K562 (cell line): Measurements from ENCODE around the gene ETS2. TPM values are rescaled to one million over a fixed set of nuclear protein-coding genes. Genes with fewer than 3 reads are reported as not detected.

Experiments
- ATAC-seq: fragments of 200-7000 bp; cut with Tn5 transposase; 3 replicates; pipeline ENCODE4 v1.9.1; 2020; ENCODE audit warnings: moderate library complexity
- BruUV-seq: library from RNA; stranded (reverse); fragments of 400-500 nt; replicated peaks from 2 replicates; lab custom pipeline; 2021; lab: Mats Ljungman, UMichigan
- CTCF ChIA-PET: fragments of 300-600 bp; formaldehyde crosslinking; extraction: SDS; loops from one replicate; lab custom pipeline; 2021; ENCODE audit warnings: low intra/inter-chr PET ratio; lab: Yijun Ruan, JAX
- POLR2A ChIA-PET: fragments of 300-600, 350-650 bp; sonication (Branson Sonifier 250); formaldehyde crosslinking; extraction: SDS; loops from one replicate; lab custom pipeline; 2021; ENCODE audit warnings: antibody characterized with exemption, inconsistent platforms; lab: Yijun Ruan, JAX
- DNase-seq, 4 experiments: peaks; one replicate each; pipeline versions ENCODE4 v3.0.0 to v3.0.0-alpha.2; 2011 to 2018; ENCODE audit warnings: low spot score in 3 of 4, mixed read lengths in 3 of 4; ENCODE audit errors: extremely low read depth in 1 of 4
- FAIRE-seq: peaks from 2 replicates; lab custom pipeline; 2011; peaks lifted over from hg19 to GRCh38; lab: Jason Lieb, UNC
- H2AFZ ChIP-seq: 2 replicates; pipeline ENCODE4 v1.6.0; 2011; ENCODE audit warnings: low read depth, low read length, control low read depth, inconsistent platforms
- H3K27ac ChIP-seq: fragments of 200-600 bp; 3 replicates; pipeline ENCODE4 v1.8.0; 2011; ENCODE audit warnings: low read depth, mild to moderate bottlenecking, control low read depth, inconsistent platforms, low read length, moderate library complexity, mixed read lengths; ENCODE audit errors: extremely low read depth
- H3K27me3 ChIP-seq, 2 experiments: fragments of 300-600 bp in 1 of 2; 2 replicates in 1 of 2; 3 replicates in 1 of 2; pipeline versions ENCODE4 v1.6.0 to v1.8.0; 2011; ENCODE audit warnings: inconsistent platforms in 2 of 2, low read length in 2 of 2, mild to moderate bottlenecking in 1 of 2, mixed read lengths in 1 of 2, moderate library complexity in 1 of 2; ENCODE audit not compliant: control insufficient read depth in 2 of 2, insufficient read depth in 2 of 2
- H3K36me3 ChIP-seq: fragments of 300-600 bp; 3 replicates; pipeline ENCODE4 v1.8.0; 2011; ENCODE audit warnings: mild to moderate bottlenecking, low read length, inconsistent platforms; ENCODE audit not compliant: control insufficient read depth, insufficient read depth
- H3K4me1 ChIP-seq, 2 experiments: fragments of 200-600 bp in 1 of 2; replicated peaks in 1 of 2; 2 replicates in 1 of 2; 3 replicates in 1 of 2; pipeline versions ENCODE4 v1.5.1 to v1.8.0; 2011; ENCODE audit warnings: inconsistent platforms in 2 of 2, low read length in 2 of 2, mild to moderate bottlenecking in 1 of 2, mixed read lengths in 1 of 2, moderate library complexity in 1 of 2; ENCODE audit not compliant: control insufficient read depth in 2 of 2, insufficient read depth in 2 of 2
- H3K4me2 ChIP-seq: 2 replicates; pipeline ENCODE4 v1.6.1; 2011; ENCODE audit warnings: low read length, control low read depth, inconsistent platforms, mixed read lengths; ENCODE audit not compliant: insufficient read depth
- H3K4me3 ChIP-seq: fragments of 200-600 bp; sonication (generic), shearing (Covaris generic); 2 replicates; pipeline ENCODE4 v1.5.1; 2016; ENCODE audit warnings: control low read depth, inconsistent platforms
- H3K79me2 ChIP-seq: fragments of 200-600 bp; 3 replicates; pipeline ENCODE4 v1.8.0; 2011; ENCODE audit warnings: low read length, inconsistent platforms; ENCODE audit not compliant: control insufficient read depth, insufficient read depth
- H3K9ac ChIP-seq, 2 experiments: 2 replicates each; pipeline versions ENCODE4 v1.6.0 to v1.6.1; 2011; ENCODE audit warnings: low read depth in 2 of 2, low read length in 2 of 2, control low read depth in 1 of 2, inconsistent platforms in 1 of 2, mild to moderate bottlenecking in 1 of 2, mixed read lengths in 1 of 2; ENCODE audit not compliant: insufficient read depth in 1 of 2
- H3K9me1 ChIP-seq: one replicate; pipeline ENCODE4 v1.6.0; 2011; ENCODE audit warnings: inconsistent platforms, mild to moderate bottlenecking, low read length, moderate library complexity; ENCODE audit not compliant: control insufficient read depth, insufficient read depth
- H3K9me3 ChIP-seq: replicated peaks from 2 replicates; pipeline ENCODE4 v1.5.1; 2011; ENCODE audit warnings: low read depth, low read length, inconsistent platforms; ENCODE audit not compliant: control insufficient read depth, insufficient read depth
- H4K20me1 ChIP-seq: replicated peaks from 2 replicates; pipeline ENCODE4 v1.6.1; 2011; ENCODE audit warnings: low read length, inconsistent platforms, mixed read lengths; ENCODE audit not compliant: control insufficient read depth, insufficient read depth
- CHD2 ChIP-seq: IDR thresholded peaks from 2 replicates; pipeline ENCODE4 v1.6.1; 2011; ENCODE audit warnings: low read depth, low read length
- E2F6 ChIP-seq, 2 experiments: IDR thresholded peaks; 2 replicates each; pipeline ENCODE4 v1.6.1; 2011; ENCODE audit warnings: borderline replicate concordance in 1 of 2, control low read depth in 1 of 2, low read depth in 1 of 2, low read length in 1 of 2, mild to moderate bottlenecking in 1 of 2, mixed read lengths in 1 of 2, moderate library complexity in 1 of 2; ENCODE audit not compliant: insufficient read depth in 1 of 2, insufficient read length in 1 of 2, poor library complexity in 1 of 2, severe bottlenecking in 1 of 2; ENCODE audit errors: extremely low read depth in 1 of 2
- ETS2 ChIP-seq: IDR thresholded peaks from 2 replicates; pipeline ENCODE4 v1.6.1; 2016; ENCODE audit warnings: borderline replicate concordance, missing genetic modification characterization, mild to moderate bottlenecking, moderate library complexity, missing compliant biosample characterization; ENCODE audit not compliant: poor library complexity, severe bottlenecking
- FOXA1 ChIP-seq: fragments of 450-650 bp; IDR thresholded peaks from 2 replicates; pipeline ENCODE4 v1.6.1; 2016; ENCODE audit warnings: mild to moderate bottlenecking, borderline replicate concordance
- HBP1 ChIP-seq: fragments of 450-650 bp; formaldehyde crosslinking; IDR thresholded peaks from 2 replicates; pipeline ENCODE4 v1.4.0; 2022; ENCODE audit warnings: missing genetic modification characterization
- ID3 ChIP-seq, 2 experiments: fragments of 250-450 bp in 1 of 2; fragments of 450-650 bp in 1 of 2; sonication (Bioruptor Pico) in 1 of 2; IDR thresholded peaks; 2 replicates each; pipeline versions ENCODE4 v1.6.1 to v1.8.0; 2016 to 2021; ENCODE audit warnings: mild to moderate bottlenecking in 2 of 2, moderate library complexity in 2 of 2, missing compliant biosample characterization in 1 of 2, missing genetic modification characterization in 1 of 2
- MECOM ChIP-seq: fragments of 250-450 bp; sonication (Bioruptor Pico); IDR thresholded peaks from 2 replicates; pipeline ENCODE4 v1.8.0; 2022; ENCODE audit warnings: inconsistent platforms
- PYGO2 ChIP-seq: fragments of 450-650 bp; IDR thresholded peaks from 2 replicates; pipeline ENCODE4 v1.6.1; 2016; ENCODE audit warnings: mild to moderate bottlenecking, missing genetic modification characterization, moderate library complexity, missing compliant biosample characterization
- XRCC4 ChIP-seq: IDR thresholded peaks from one replicate; pipeline ENCODE4 v1.6.1; 2011; ENCODE audit not compliant: insufficient read depth, insufficient read length; ENCODE audit errors: extremely low read depth
- ZNF263 ChIP-seq: sonication (generic); formaldehyde crosslinking; IDR thresholded peaks from 2 replicates; pipeline ENCODE4 v1.8.0; 2022; ENCODE audit warnings: mild to moderate bottlenecking, missing genetic modification reagents, borderline replicate concordance
- ZNF76 ChIP-seq: fragments of 250-450 bp; sonication (Bioruptor Pico); IDR thresholded peaks from 2 replicates; pipeline ENCODE4 v1.4.0; 2020; ENCODE audit warnings: mild to moderate bottlenecking, moderate library complexity, borderline replicate concordance
- WGBS: fragments of 100-300 bp; shearing (Covaris generic); methylation state at CpG from one replicate; pipeline ENCODE4 v1.1.6; 2016; ENCODE audit warnings: low coverage, mixed read lengths; ENCODE audit not compliant: insufficient coverage; ENCODE audit errors: missing lambda C conversion rate; 5-methylcytosine and 5-hydroxymethylcytosine counted together
- in situ Hi-C: fragments of 300-500 bp; cut with MboI; formaldehyde crosslinking; loops from 4 replicates; pipeline ENCODE4 v1.15.0; 2018; ENCODE audit warnings: inconsistent platforms, mixed read lengths
- intact Hi-C: fragments of 100-400 bp; cut with micrococcal nuclease; formaldehyde crosslinking; loops from 2 replicates; pipeline ENCODE4 v1.14.2; 2022
- polyA plus RNA-seq, 8 experiments: library from polyadenylated mRNA; depleted of rRNA in 4 of 8; stranded (reverse) in 5 of 8; unstranded in 3 of 8; fragments of >200 nt; fragmentation: Nextera tagmentation in 2 of 8; fragmentation: Illumina TruSeq in 1 of 8; extraction: Ambion mirVana in 2 of 8; extraction: Trizol in 1 of 8; gene quantifications; 2 replicates each; pipeline versions ENCODE4 v1.2.1 to v1.2.3, GENCODE V29; 2011 to 2014; ENCODE audit warnings: inconsistent platforms in 1 of 8, missing spikeins in 1 of 8
- total RNA-seq, 7 experiments: library from RNA; depleted of rRNA in 6 of 7; stranded (reverse); fragments of >200 nt in 6 of 7; fragmentation: Illumina TruSeq in 2 of 7; extraction: Trizol in 2 of 7; gene quantifications; 2 replicates each; pipeline versions ENCODE4 v1.2.1 to v1.2.3, GENCODE V29; 2011 to 2021; ENCODE audit warnings: low replicate concordance in 1 of 7
- TF ChIP-seq, protein P1 (sequence below), 3 experiments: fragments of 200-800 bp in 1 of 3; sonication (Bioruptor generic) in 1 of 3; sonication (generic) in 1 of 3; formaldehyde crosslinking in 1 of 3; IDR thresholded peaks; 2 replicates each; pipeline versions ENCODE4 v1.6.1 to v1.8.0; 2016 to 2022; ENCODE audit warnings: mild to moderate bottlenecking in 2 of 3, missing compliant biosample characterization in 2 of 3, missing genetic modification characterization in 2 of 3, missing genetic modification reagents in 1 of 3
- TF ChIP-seq, protein P2 (sequence below): sonication (generic); formaldehyde crosslinking; IDR thresholded peaks from 2 replicates; pipeline ENCODE4 v1.9.0; 2022; ENCODE audit warnings: mild to moderate bottlenecking, missing genetic modification reagents

ETS2 gene
- total and polyA plus RNA-seq, 9 of the 15 experiments (the other 6 are each of a cell fraction or from before 2014, with no cell fraction given), result 1.7 to 24.4 (median 12.2) TPM

- no peak for TF ChIP-seq E2F6 (IDR thresholded peaks at IDR 0.05; ENCODE audit: borderline replicate concordance in 1 of 2, extremely low read depth in 1 of 2, insufficient read depth in 1 of 2, insufficient read length in 1 of 2, low read depth in 1 of 2, low read length in 1 of 2, poor library complexity in 1 of 2, severe bottlenecking in 1 of 2)
Measured at GRCh38 chr21:38773099-38774061, 32.3 kb upstream of the ETS2 start (continued).

- Histone ChIP-seq H3K4me2 (no peak overlapping the region), H3K4me3 (no peak overlapping the region), H3K9ac (no peak overlapping the region), H3K36me3 (no peaks in the 10 kb centered on the region), H3K27me3 (peaks cover 39% of the 10 kb centered on the region in 2 experiments), H3K4me1 (no peaks in the 10 kb centered on the region), H3K27ac (no peak overlapping the region), H3K9me3 (no peaks in the 10 kb centered on the region), H3K79me2 (no peaks in the 10 kb centered on the region), H2AFZ (no peak overlapping the region), H3K9me1 (no peaks in the 10 kb centered on the region), H4K20me1 (no peaks in the 10 kb centered on the region)
- DNase-seq, result no peak
- no peak for ATAC-seq
- POLR2A ChIA-PET, result interaction anchor here (1.8 kb wide), 1 partner anchor 13 kb away, joined by 7 read pairs; no protein-coding TSS in a partner anchor
- CTCF ChIA-PET, result no interaction called here
- no peak for FAIRE-seq
- 3% methylated on average over 5 of the region's 5 CpGs for WGBS
- in situ Hi-C loops, result no loop called here
- BruUV-seq, result no TSS peak
- intact Hi-C loops, result no loop called here
- TF ChIP-seq, protein P1, sequence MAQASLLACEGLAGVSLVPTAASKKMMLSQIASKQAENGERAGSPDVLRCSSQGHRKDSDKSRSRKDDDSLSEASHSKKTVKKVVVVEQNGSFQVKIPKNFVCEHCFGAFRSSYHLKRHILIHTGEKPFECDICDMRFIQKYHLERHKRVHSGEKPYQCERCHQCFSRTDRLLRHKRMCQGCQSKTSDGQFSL (CRISPR knock-in tag; IDR thresholded peaks at IDR 0.05), result no peak
- TF ChIP-seq, protein P1 (tag; IDR thresholded peaks at IDR 0.05), result no peak
- no peak for TF ChIP-seq HBP1
- no peak for TF ChIP-seq XRCC4
- no peak for TF ChIP-seq ETS2 (tag)
- TF ChIP-seq ID3 (CRISPR knock-in tag; IDR thresholded peaks at IDR 0.05), result no peak
- TF ChIP-seq ID3 (tag; IDR thresholded peaks at IDR 0.05), result no peak
- TF ChIP-seq, protein P2, sequence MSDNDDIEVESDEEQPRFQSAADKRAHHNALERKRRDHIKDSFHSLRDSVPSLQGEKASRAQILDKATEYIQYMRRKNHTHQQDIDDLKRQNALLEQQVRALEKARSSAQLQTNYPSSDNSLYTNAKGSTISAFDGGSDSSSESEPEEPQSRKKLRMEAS (CRISPR knock-in tag), result no peak
- no peak for TF ChIP-seq MECOM (CRISPR knock-in tag)
- no peak for TF ChIP-seq ZNF76 (CRISPR knock-in tag)
- TF ChIP-seq PYGO2 (tag), result no peak
- TF ChIP-seq ZNF263 (CRISPR knock-in tag), result no peak
- TF ChIP-seq CHD2, result no peak
- TF ChIP-seq FOXA1, result no peak
Measured at GRCh38 chr21:38774152-38774551, 31.6 kb upstream of the ETS2 start.
